Endothelial cell of umbilical vein (primary cell): ENCODE measurements around the gene TWF2. TPM values are rescaled to one million over a fixed set of nuclear protein-coding genes. Genes with fewer than 3 reads are reported as not detected.

Source experiments
- BruUV-seq: library from RNA; stranded (reverse); fragments of 400-500 nt; replicated peaks from 2 replicates; lab custom pipeline; 2021; lab: Mats Ljungman, UMichigan
- CTCF ChIA-PET: fragments of 300-600, 350-600 bp; sonication (Branson Sonifier 250); formaldehyde crosslinking; loops from one replicate; lab custom pipeline; 2021; ENCODE audit warnings: antibody characterized with exemption, inconsistent platforms; lab: Charles Lee
- POLR2A ChIA-PET: fragments of 300-600, 350-600 bp; sonication (Branson Sonifier 250); formaldehyde crosslinking; loops from one replicate; lab custom pipeline; 2021; ENCODE audit warnings: antibody characterized with exemption, inconsistent platforms; lab: Charles Lee
- DNase-seq: peaks from one replicate; pipeline ENCODE4 v3.0.0-alpha.2; 2011; ENCODE audit warnings: low read depth, low spot score
- FAIRE-seq: peaks from 2 replicates; lab custom pipeline; 2011; peaks lifted over from hg19 to GRCh38; lab: Jason Lieb, UNC
- H2AFZ ChIP-seq: 2 replicates; pipeline ENCODE4 v1.6.0; 2012; ENCODE audit warnings: low read depth, low read length, control low read depth, inconsistent platforms
- H3K27ac ChIP-seq: 2 replicates; pipeline ENCODE4 v1.5.1; 2011; ENCODE audit warnings: low read depth, mild to moderate bottlenecking, control low read depth, low read length, moderate library complexity; ENCODE audit not compliant: insufficient read depth
- H3K27me3 ChIP-seq, 2 experiments: 2 replicates each; pipeline versions ENCODE4 v1.6.0 to v1.6.1; 2011; ENCODE audit warnings: low read length in 2 of 2, mixed read lengths in 1 of 2; ENCODE audit not compliant: control insufficient read depth in 2 of 2, insufficient read depth in 2 of 2
- H3K36me3 ChIP-seq, 2 experiments: 2 replicates in 1 of 2; 3 replicates in 1 of 2; pipeline ENCODE4 v1.5.1; 2011; ENCODE audit warnings: low read length in 2 of 2, mild to moderate bottlenecking in 1 of 2, moderate library complexity in 1 of 2; ENCODE audit not compliant: control insufficient read depth in 2 of 2, insufficient read depth in 2 of 2; ENCODE audit errors: extremely low read depth in 1 of 2
- H3K4me1 ChIP-seq: 3 replicates; pipeline ENCODE4 v1.5.1; 2011; ENCODE audit warnings: mild to moderate bottlenecking, low read length; ENCODE audit not compliant: control insufficient read depth, insufficient read depth; ENCODE audit errors: extremely low read depth
- H3K4me2 ChIP-seq: 2 replicates; pipeline ENCODE4 v1.6.1; 2011; ENCODE audit warnings: low read length, control low read depth, mixed read lengths; ENCODE audit not compliant: insufficient read depth
- H3K4me3 ChIP-seq, 3 experiments: fragments of 200-600 bp in 1 of 3; sonication (generic), shearing (Covaris generic) in 1 of 3; replicated peaks in 1 of 3; 2 replicates each; pipeline ENCODE4 v1.5.1; 2011 to 2016; ENCODE audit warnings: control low read depth in 3 of 3, low read length in 3 of 3, mild to moderate bottlenecking in 2 of 3, inconsistent platforms in 1 of 3, low read depth in 1 of 3, moderate library complexity in 1 of 3; ENCODE audit not compliant: insufficient read depth in 1 of 3
- H3K79me2 ChIP-seq: 2 replicates; pipeline ENCODE4 v1.6.0; 2012; ENCODE audit warnings: low read length, inconsistent platforms; ENCODE audit not compliant: control insufficient read depth, insufficient read depth
- H3K9ac ChIP-seq: replicated peaks from 2 replicates; pipeline ENCODE3; 2011; ENCODE audit warnings: low read length, control low read depth; ENCODE audit not compliant: insufficient read depth; ENCODE audit errors: extremely low read depth
- H3K9me1 ChIP-seq: replicated peaks from 3 replicates; pipeline ENCODE4 v1.6.0; 2011; ENCODE audit warnings: mild to moderate bottlenecking, low read length; ENCODE audit not compliant: control insufficient read depth, insufficient read depth; ENCODE audit errors: extremely low read depth
- H3K9me3 ChIP-seq: replicated peaks from 2 replicates; pipeline ENCODE4 v1.5.1; 2012; ENCODE audit warnings: low read length, inconsistent platforms; ENCODE audit not compliant: control insufficient read depth, insufficient read depth
- H4K20me1 ChIP-seq: replicated peaks from 2 replicates; pipeline ENCODE3; 2011; ENCODE audit warnings: mild to moderate bottlenecking, low read length; ENCODE audit not compliant: control insufficient read depth, insufficient read depth; ENCODE audit errors: extremely low read depth
- CTCF ChIP-seq, 2 donors: IDR thresholded peaks; 1 replicate in 1 of 2; 2 replicates in 1 of 2; pipeline ENCODE4 v1.5.1; 2011; ENCODE audit warnings: low read length in 2 of 2, mild to moderate bottlenecking in 2 of 2, moderate library complexity in 2 of 2, control low read depth in 1 of 2, inconsistent platforms in 1 of 2, low read depth in 1 of 2; ENCODE audit not compliant: insufficient read depth in 1 of 2; ENCODE audit errors: extremely low read depth in 1 of 2
- GATA2 ChIP-seq: IDR thresholded peaks from 2 replicates; pipeline ENCODE4 v1.7.0; 2011; ENCODE audit warnings: low read depth, mild to moderate bottlenecking, moderate library complexity, mixed read lengths, low read length; ENCODE audit not compliant: insufficient read length, insufficient read depth
- JUN ChIP-seq: IDR thresholded peaks from 2 replicates; pipeline ENCODE4 v1.6.1; 2011; ENCODE audit warnings: borderline replicate concordance, low read depth; ENCODE audit not compliant: insufficient read length, insufficient read depth
- MYC ChIP-seq: IDR thresholded peaks from one replicate; pipeline ENCODE4 v1.6.1; 2011; ENCODE audit warnings: mild to moderate bottlenecking, low read depth, low read length
- POLR2A ChIP-seq: IDR thresholded peaks from 2 replicates; pipeline ENCODE4 v1.6.1; 2012; ENCODE audit warnings: low read depth, mild to moderate bottlenecking, control low read depth, low read length
- POLR2AphosphoS5 ChIP-seq: IDR thresholded peaks from 2 replicates; pipeline ENCODE4 v1.6.1; 2012; ENCODE audit warnings: low read depth, mild to moderate bottlenecking, control low read depth, low read length, moderate library complexity; ENCODE audit not compliant: insufficient read depth
- dilution Hi-C: fragments of 300-500 bp; cut with MboI; formaldehyde crosslinking; loops from one replicate; pipeline ENCODE4 v1.15.0; 2019; ENCODE audit warnings: low sequenced_read_pairs; ENCODE audit not compliant: extremely low pct_ligation_motif_present
- intact Hi-C: fragments of 100-400 bp; cut with micrococcal nuclease; formaldehyde crosslinking; loops from one replicate; pipeline ENCODE4 v1.10.0; 2022
- polyA plus RNA-seq, 4 experiments: library from polyadenylated mRNA; depleted of rRNA in 3 of 4; stranded (reverse) in 3 of 4; unstranded in 1 of 4; fragments of >200 nt; gene quantifications; 2 replicates each; pipeline versions ENCODE4 v1.2.1 to v1.2.3, GENCODE V29; 2011 to 2012; ENCODE audit warnings: missing spikeins in 1 of 4
- total RNA-seq: library from RNA; stranded (reverse); gene quantifications from 2 replicates; pipeline ENCODE4 v1.2.3, GENCODE V29; 2021

Gene TWF2
- total and polyA plus RNA-seq, 2 donors (not counting 3 experiments of a cell fraction or from before 2014, with no cell fraction given) = 82.9 to 134 TPM

DNA sequence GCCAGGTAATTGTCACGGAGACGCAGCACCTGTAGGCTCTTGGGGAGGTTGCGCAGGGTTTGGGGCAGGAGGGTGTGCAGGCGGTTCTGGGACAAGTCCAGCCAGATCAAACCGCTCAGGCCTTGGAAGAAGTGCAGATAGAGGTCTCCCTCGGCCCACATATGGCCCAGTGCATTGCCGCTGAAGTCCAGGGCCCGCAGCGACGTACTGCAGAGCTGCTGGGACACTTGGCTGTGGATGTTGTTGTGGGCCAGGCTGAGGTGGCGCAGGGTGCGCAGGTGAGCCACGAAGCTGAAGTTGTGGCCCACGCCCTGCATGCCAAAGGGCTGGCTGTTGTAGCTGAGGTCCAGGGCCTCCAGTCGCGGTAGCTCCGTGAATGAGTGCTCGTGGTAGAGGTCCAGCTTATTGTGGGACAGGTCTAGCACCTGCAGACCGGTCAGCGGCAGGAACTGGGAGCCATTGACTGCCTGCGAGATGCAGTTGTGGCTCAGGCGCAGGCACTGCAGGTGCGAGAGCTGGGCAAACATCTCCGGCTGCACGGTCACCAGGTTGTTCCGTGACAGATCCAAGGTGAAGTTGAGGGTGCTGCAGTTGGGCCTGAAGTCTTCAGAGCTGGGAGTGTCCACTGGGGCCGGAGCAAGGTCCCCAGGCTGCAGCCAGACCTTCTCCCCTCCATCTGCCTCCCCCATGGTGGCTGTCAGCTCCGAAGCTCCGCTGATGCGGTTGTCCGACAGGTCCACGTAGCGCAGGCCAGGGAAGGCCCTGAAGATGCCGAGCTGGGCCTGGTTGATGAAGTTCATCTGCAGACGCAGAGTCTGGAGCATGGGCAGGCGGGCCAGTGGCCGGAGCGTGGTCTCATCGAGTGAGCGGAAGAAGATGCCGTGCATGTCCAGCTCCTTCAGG lies 16.4 kb downstream of the TWF2 start:
- CTCF ChIA-PET = interaction anchor here (0.5 to 9.7 kb wide), 5 partner anchors 9 to 117 kb away, joined by 3 to 133 read pairs (median 10); partner anchors contain the start of gene TWF2
- TF ChIP-seq CTCF (IDR thresholded peaks at IDR 0.05; ENCODE audit: extremely low read depth in 1 of 2, insufficient read depth in 1 of 2, low read depth in 1 of 2, low read length in 2 of 2) (no peak), JUN (no peak), POLR2AphosphoS5 (no peak), POLR2A (no peak), MYC (no peak), GATA2 (no peak)
- no TSS peak for BruUV-seq
- POLR2A ChIA-PET = no interaction called here
- Histone ChIP-seq H3K79me2 (no peaks in the 10 kb centered on the region), H3K27me3 (no peaks in the 10 kb centered on the region), H3K4me2 (no peak overlapping the region), H2AFZ (no peak overlapping the region), H3K4me1 (peaks cover 21% of the 10 kb centered on the region), H3K4me3 (no peak overlapping the region), H3K9me3 (no peaks in the 10 kb centered on the region), H3K9me1 (no peaks in the 10 kb centered on the region), H3K36me3 (no peaks in the 10 kb centered on the region), H4K20me1 (no peaks in the 10 kb centered on the region), H3K27ac (no peak overlapping the region), H3K9ac (no peak overlapping the region)
- dilution Hi-C loops = no loop called here
- intact Hi-C loops = no loop called here
- DNase-seq (no peak), FAIRE-seq (no peak)
